Measurements from ENCODE around the gene SNRPD3. TPM values are rescaled to one million over a fixed set of nuclear protein-coding genes. Genes with fewer than 3 reads are reported as not detected.
A peak's percentile ranks its signal among the peaks of the same experiment; 100 is the strongest.

Gene SNRPD3
- total RNA-seq: 148 and 160 TPM in 2 replicates

- H3K27ac Mint-ChIP-seq: peak within 1 kb of the TSS; percentile 98
- H3K27me3 Mint-ChIP-seq (ENCODE audit: low read depth): no peaks in the 10 kb centered on the region
- DNase-seq (ENCODE audit: low spot score): peak; percentile 98
- H3K9me3 Mint-ChIP-seq: no peaks in the 10 kb centered on the region
- H3K36me3 Mint-ChIP-seq (ENCODE audit: low read depth): peaks cover 48% of the 10 kb centered on the region
- peaks cover 47% of the 10 kb centered on the region for H3K4me1 Mint-ChIP-seq (ENCODE audit: low read depth)
- peak within 1 kb of the TSS; percentile 95 for H3K4me3 Mint-ChIP-seq (ENCODE audit: low read depth)
- intact Hi-C loops (cut with micrococcal nuclease): loop anchor here (1.0 to 10.0 kb wide), 3 partner anchors 47 to 641 kb away; partner anchors contain the start of genes GGT1 and SPECC1L
Measured at GRCh38 chr22:24555165-24556039, at the start of gene SNRPD3. Gene SNRPD3 (plus strand): TSS chr22:24555999. CDS start chr22:24557675, 1,676 bp downstream.

- Mint-ChIP-seq H3K4me1 (ENCODE audit: low read depth) (peaks cover 34% of the 10 kb centered on the region), H3K4me3 (ENCODE audit: low read depth) (no peak overlapping the region), H3K27ac (no peak overlapping the region), H3K36me3 (ENCODE audit: low read depth) (no peaks in the 10 kb centered on the region), H3K27me3 (ENCODE audit: low read depth) (peaks cover 11% of the 10 kb centered on the region), H3K9me3 (no peaks in the 10 kb centered on the region)
- intact Hi-C loops (cut with micrococcal nuclease): no loop called here
- no peak for DNase-seq (ENCODE audit: low spot score)
Measured at GRCh38 chr22:24506802-24507438, 48.9 kb upstream of the SNRPD3 start.

DNA sequence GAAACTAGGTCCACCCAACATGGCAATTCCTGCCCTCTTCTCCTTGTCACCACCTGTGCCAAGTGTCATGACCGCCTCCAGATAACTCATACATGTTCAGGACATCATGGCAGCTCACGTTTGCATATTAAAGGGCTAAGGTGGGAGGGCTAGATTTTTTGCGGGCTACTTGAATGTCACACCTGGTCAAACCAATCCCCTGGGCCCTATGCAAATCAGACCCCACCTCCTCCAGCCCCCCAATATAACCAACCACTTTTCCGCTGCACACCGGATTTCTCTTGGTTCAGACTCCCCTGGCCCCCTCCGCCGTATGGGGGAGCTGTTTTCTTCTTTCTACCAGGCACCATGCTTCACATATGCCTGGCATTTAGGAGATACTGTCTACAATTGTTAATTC lies 48.1 kb upstream of the SNRPD3 start:
- Mint-ChIP-seq H3K27ac (no peak overlapping the region), H3K4me3 (ENCODE audit: low read depth) (no peak overlapping the region), H3K9me3 (no peaks in the 10 kb centered on the region), H3K27me3 (ENCODE audit: low read depth) (peaks cover 4% of the 10 kb centered on the region), H3K36me3 (ENCODE audit: low read depth) (no peaks in the 10 kb centered on the region), H3K4me1 (ENCODE audit: low read depth) (peaks cover 34% of the 10 kb centered on the region)
- DNase-seq (ENCODE audit: low spot score): no peak
- intact Hi-C loops (cut with micrococcal nuclease): no loop called here

DNA sequence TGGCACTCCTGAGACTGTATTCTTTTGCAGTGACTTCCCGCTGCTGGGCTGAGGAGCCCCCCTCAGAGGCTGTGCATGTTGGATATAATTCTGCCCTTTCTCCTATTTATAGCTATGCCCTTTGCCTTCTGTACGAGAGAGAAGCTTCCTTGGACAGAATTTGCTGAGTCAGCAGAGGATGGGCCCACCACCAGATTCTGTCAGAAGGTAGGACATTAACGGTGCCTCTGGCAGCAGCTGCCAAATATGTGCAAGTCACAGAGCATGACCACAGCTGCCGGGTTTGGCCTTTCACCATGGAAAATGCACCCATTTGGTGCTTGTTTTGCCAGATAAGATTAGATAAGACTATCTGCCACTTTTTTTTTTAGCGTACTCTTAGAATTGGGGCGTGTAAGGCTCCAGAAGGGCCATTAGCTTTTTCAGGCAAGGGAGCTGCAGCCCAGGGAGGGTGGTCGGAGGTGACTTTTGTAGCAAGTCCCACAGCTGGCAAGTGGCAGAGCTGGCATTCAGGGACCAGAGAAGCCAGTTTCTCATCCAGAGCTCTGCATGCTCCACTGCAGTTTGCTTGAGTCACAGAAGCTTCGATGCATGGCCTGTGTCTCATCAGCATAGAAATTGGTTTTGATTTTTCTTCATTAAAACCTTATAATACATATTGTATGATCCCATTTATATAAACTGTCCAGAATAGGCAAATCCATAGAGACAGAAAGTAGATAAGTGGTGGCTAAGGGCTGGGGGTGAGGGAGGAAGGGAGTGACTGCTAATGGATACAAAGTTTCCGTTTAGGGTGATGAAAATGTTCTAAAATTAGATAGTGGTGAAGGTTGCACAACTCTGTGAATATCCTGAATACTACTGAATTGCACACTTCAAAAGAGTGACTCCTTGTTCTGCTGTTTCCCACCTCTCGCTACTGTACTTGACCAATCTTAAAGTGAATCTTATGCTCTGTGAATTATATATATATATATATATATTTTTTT lies 44.9 kb upstream of the SNRPD3 start:
- Mint-ChIP-seq H3K27ac (peak overlapping the region; percentile 39), H3K27me3 (ENCODE audit: low read depth) (peaks cover 4% of the 10 kb centered on the region), H3K4me1 (ENCODE audit: low read depth) (peaks cover 31% of the 10 kb centered on the region)

DNA sequence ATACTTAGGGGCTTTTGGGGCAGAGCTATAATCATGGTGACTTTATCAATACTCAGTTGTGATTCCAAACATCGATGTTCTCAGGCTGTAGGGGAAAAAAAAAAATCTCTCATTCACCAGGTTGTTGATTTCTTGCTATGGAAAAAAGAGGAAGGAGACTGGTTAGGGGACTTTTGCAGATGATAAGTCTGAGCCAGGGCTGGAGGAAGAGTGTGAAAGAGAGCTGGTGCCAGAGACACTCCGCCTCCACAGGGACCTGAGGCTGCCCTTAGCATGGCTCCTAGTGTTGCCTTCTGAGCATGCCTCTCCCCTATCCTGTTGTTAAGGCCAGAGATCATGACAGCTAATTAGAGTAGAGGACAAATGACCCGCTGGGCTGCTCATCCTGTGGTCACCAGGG lies 43.8 kb upstream of the SNRPD3 start:
- H3K9me3 Mint-ChIP-seq: no peaks in the 10 kb centered on the region
- H3K27ac Mint-ChIP-seq: no peak overlapping the region
- H3K4me1 Mint-ChIP-seq (ENCODE audit: low read depth): peaks cover 29% of the 10 kb centered on the region
- no peak for DNase-seq (ENCODE audit: low spot score)
- H3K36me3 Mint-ChIP-seq (ENCODE audit: low read depth): no peaks in the 10 kb centered on the region
- H3K27me3 Mint-ChIP-seq (ENCODE audit: low read depth): peaks cover 3% of the 10 kb centered on the region
- H3K4me3 Mint-ChIP-seq (ENCODE audit: low read depth): no peak overlapping the region
- intact Hi-C loops (cut with micrococcal nuclease): no loop called here

More for the DNA sequence above, 44.9 kb upstream of the SNRPD3 start:
- Mint-ChIP-seq H3K4me3 (ENCODE audit: low read depth) (no peak overlapping the region), H3K9me3 (no peaks in the 10 kb centered on the region), H3K36me3 (ENCODE audit: low read depth) (no peaks in the 10 kb centered on the region)
- no peak for DNase-seq (ENCODE audit: low spot score)
- intact Hi-C loops (cut with micrococcal nuclease): loop anchor here (1.0 kb wide), 1 partner anchor 25 kb away; no protein-coding TSS in a partner anchor

DNA sequence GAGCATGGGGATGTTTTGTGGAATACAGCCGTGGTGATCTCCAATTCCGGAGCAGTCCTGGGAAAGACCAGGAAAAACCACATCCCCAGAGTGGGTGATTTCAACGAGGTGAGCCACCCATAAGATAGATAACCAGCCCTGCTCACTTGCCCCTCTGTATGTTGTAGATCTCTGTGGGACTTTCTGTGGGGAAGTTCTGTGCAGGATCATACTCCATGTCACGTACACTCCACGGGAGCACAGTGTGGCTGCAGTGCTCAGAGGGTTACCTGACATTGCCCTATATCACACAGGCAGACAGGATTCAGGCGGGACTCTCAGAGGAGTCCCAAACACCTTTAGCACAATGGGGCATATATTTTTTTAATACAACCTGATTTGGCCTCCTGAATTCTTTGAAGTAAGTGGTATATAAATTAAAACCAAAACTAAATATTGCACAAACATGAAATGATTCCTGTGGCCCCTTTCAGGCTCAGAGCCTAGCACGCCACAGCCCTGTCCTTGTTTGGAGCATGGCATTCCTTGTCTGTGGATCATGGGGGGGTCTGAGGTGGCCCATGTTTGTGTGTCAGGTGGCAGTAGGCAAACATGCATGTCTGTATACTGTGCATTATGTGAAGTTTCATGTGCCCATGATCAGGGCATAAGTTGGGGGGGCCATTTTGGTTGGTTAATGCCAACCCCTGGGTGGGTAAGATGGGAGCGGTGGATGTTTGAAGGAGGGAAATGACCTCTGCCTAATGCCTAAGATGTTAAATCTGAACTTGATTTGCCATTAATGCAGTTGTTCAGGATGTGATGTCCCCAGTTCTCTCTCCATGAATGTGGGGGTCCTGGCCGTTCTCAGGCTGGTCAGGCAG lies 42.2 kb upstream of the SNRPD3 start:
- no peak overlapping the region for H3K27ac Mint-ChIP-seq
- peaks cover 8% of the 10 kb centered on the region for H3K27me3 Mint-ChIP-seq (ENCODE audit: low read depth)
- DNase-seq (ENCODE audit: low spot score): no peak
- no peak overlapping the region for H3K4me3 Mint-ChIP-seq (ENCODE audit: low read depth)
- H3K9me3 Mint-ChIP-seq: no peaks in the 10 kb centered on the region
- intact Hi-C loops (cut with micrococcal nuclease): no loop called here
- H3K4me1 Mint-ChIP-seq (ENCODE audit: low read depth): peaks cover 29% of the 10 kb centered on the region
- no peaks in the 10 kb centered on the region for H3K36me3 Mint-ChIP-seq (ENCODE audit: low read depth)

GRCh38 chr22:24514241-24515026 lies 41.4 kb upstream of the SNRPD3 start:
- DNase-seq (ENCODE audit: low spot score): no peak
- no peaks in the 10 kb centered on the region for H3K36me3 Mint-ChIP-seq (ENCODE audit: low read depth)
- no peak overlapping the region for H3K4me3 Mint-ChIP-seq (ENCODE audit: low read depth)
- no peaks in the 10 kb centered on the region for H3K9me3 Mint-ChIP-seq
- H3K27me3 Mint-ChIP-seq (ENCODE audit: low read depth): peaks cover 8% of the 10 kb centered on the region
- intact Hi-C loops (cut with micrococcal nuclease): no loop called here
- no peak overlapping the region for H3K27ac Mint-ChIP-seq
- H3K4me1 Mint-ChIP-seq (ENCODE audit: low read depth): peaks cover 27% of the 10 kb centered on the region

DNA sequence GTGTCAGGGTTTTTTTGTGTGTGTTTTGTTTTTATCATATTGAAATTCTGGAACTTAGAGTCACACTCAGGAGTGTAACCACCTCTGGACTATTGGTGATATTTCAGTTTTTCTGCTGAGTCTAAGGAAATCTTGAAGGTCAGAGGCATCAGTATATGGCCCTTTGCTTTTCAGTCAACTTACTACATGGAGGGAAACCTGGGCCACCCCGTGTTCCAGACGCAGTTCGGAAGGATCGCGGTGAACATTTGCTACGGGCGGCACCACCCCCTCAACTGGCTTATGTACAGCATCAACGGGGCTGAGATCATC lies 40.8 kb upstream of the SNRPD3 start:
- intact Hi-C loops (cut with micrococcal nuclease): no loop called here
- Mint-ChIP-seq H3K27ac (no peak overlapping the region), H3K36me3 (ENCODE audit: low read depth) (no peaks in the 10 kb centered on the region), H3K4me1 (ENCODE audit: low read depth) (peaks cover 27% of the 10 kb centered on the region), H3K27me3 (ENCODE audit: low read depth) (peaks cover 8% of the 10 kb centered on the region), H3K9me3 (no peaks in the 10 kb centered on the region), H3K4me3 (ENCODE audit: low read depth) (no peak overlapping the region)
- no peak for DNase-seq (ENCODE audit: low spot score)

DNA sequence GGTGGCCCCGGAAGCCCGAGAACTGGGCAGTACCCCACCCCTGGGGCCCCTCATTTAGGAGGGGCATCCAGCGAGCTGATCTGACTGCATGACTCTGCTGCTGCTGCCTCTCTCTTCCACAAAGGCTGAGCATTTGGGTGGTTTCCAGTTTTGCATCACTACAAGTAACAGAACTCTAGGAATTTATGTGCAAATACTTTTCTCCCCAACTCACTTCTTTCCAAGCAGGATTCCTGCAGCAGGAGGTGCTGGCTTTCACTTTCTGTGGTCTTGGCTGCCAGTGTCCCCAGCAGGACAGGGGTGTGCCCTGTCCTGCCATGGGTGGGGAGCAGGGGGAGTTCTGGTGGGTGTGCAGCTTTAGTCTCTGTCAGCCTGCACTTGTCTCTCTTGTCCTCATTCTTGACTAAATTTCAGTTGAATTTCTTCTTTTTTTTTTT lies 39.5 kb upstream of the SNRPD3 start:
- H3K4me1 Mint-ChIP-seq (ENCODE audit: low read depth): peaks cover 16% of the 10 kb centered on the region
- DNase-seq (ENCODE audit: low spot score): no peak
- no peaks in the 10 kb centered on the region for H3K36me3 Mint-ChIP-seq (ENCODE audit: low read depth)
- H3K27me3 Mint-ChIP-seq (ENCODE audit: low read depth): peaks cover 9% of the 10 kb centered on the region
- H3K9me3 Mint-ChIP-seq: no peaks in the 10 kb centered on the region
- intact Hi-C loops (cut with micrococcal nuclease): no loop called here
- H3K27ac Mint-ChIP-seq: no peak overlapping the region
- H3K4me3 Mint-ChIP-seq (ENCODE audit: low read depth): no peak overlapping the region

DNA sequence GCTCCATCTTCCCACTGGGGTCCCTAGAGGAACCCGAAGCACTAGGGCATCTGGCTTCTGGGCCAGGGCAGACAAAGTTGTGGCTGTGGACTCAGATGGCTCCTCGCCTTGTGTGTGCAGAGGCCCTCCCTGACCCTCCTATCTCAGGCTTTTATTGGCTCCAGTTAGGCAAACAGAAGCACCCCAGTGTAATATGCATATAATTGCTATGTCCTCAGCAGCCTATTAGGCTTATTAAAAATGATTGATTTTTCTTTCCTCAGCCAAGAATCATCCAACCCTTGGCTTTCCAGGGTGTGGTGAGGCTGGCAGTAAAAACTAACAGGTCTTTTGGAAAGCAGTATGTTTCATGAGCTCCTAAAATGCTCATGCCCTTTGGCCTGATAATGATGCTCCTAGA lies 38.4 kb upstream of the SNRPD3 start:
- Mint-ChIP-seq H3K4me3 (ENCODE audit: low read depth) (no peak overlapping the region), H3K9me3 (no peaks in the 10 kb centered on the region), H3K4me1 (ENCODE audit: low read depth) (peaks cover 13% of the 10 kb centered on the region), H3K27me3 (ENCODE audit: low read depth) (peaks cover 9% of the 10 kb centered on the region), H3K27ac (no peak overlapping the region), H3K36me3 (ENCODE audit: low read depth) (no peaks in the 10 kb centered on the region)
- no peak for DNase-seq (ENCODE audit: low spot score)
- intact Hi-C loops (cut with micrococcal nuclease): no loop called here

GRCh38 chr22:24518228-24518627 lies 37.6 kb upstream of the SNRPD3 start:
- intact Hi-C loops (cut with micrococcal nuclease): no loop called here
- Mint-ChIP-seq H3K9me3 (no peaks in the 10 kb centered on the region), H3K36me3 (ENCODE audit: low read depth) (no peaks in the 10 kb centered on the region), H3K27me3 (ENCODE audit: low read depth) (peaks cover 9% of the 10 kb centered on the region), H3K27ac (no peak overlapping the region), H3K4me3 (ENCODE audit: low read depth) (no peak overlapping the region), H3K4me1 (ENCODE audit: low read depth) (peaks cover 13% of the 10 kb centered on the region)
- no peak for DNase-seq (ENCODE audit: low spot score)

Data from activated T-helper 2 cell treated with anti-CD3 and anti-CD28 coated beads, Interferon-gamma antibody, Interleukin-2, Interleukin-4, amounts not matched to agents 10 μg/mL and 5 μg/mL and 100 μg/mL, durations not matched to agents 14 hours and 24 hours and 36 hours (primary cell).